GM12878 (cell line): Measurements from ENCODE around the gene DPP9. TPM values are rescaled to one million over a fixed set of nuclear protein-coding genes. Genes with fewer than 3 reads are reported as not detected.

Experiments used
- ATAC-seq: fragments of 200-7000 bp; cut with Tn5 transposase; 3 replicates; pipeline ENCODE4 v1.9.1; 2020; ENCODE audit warnings: mild to moderate bottlenecking, moderate library complexity
- BruUV-seq: library from RNA; stranded (reverse); fragments of 400-500 nt; replicated peaks from 2 replicates; lab custom pipeline; 2021; lab: Mats Ljungman, UMichigan
- CTCF ChIA-PET: fragments of 300-600 bp; sonication (Branson Sonifier 250); formaldehyde crosslinking; extraction: SDS; loops from one replicate; lab custom pipeline; 2021; ENCODE audit warnings: inconsistent platforms; lab: Yijun Ruan, JAX
- POLR2A ChIA-PET: fragments of 350-600 bp; formaldehyde crosslinking; extraction: SDS; loops from one replicate; lab custom pipeline; 2021; ENCODE audit warnings: inconsistent platforms; lab: Charles Lee
- RAD21 ChIA-PET: fragments of 300-600 bp; sonication (Branson Sonifier 250); formaldehyde crosslinking; loops from one replicate; lab custom pipeline; 2023; ENCODE audit warnings: antibody characterized with exemption; ENCODE audit not compliant: unreplicated experiment; lab: Charles Lee
- SMC1A ChIA-PET: fragments of 300-600 bp; sonication (Branson Sonifier 250); formaldehyde crosslinking; loops from one replicate; lab custom pipeline; 2023; ENCODE audit not compliant: unreplicated experiment, uncharacterized antibody; lab: Charles Lee
- DNase-seq: peaks from one replicate; pipeline ENCODE4 v3.0.0-alpha.2; 2011; ENCODE audit warnings: low read depth, low spot score
- FAIRE-seq: peaks from 3 replicates; lab custom pipeline; 2011; peaks lifted over from hg19 to GRCh38; lab: Jason Lieb, UNC
- H2AFZ ChIP-seq: 2 replicates; pipeline ENCODE4 v1.6.0; 2011; ENCODE audit warnings: low read depth, low read length, control low read depth; ENCODE audit not compliant: control insufficient read depth
- H3K27ac ChIP-seq: 2 replicates; pipeline ENCODE4 v1.5.1; 2011; ENCODE audit warnings: control low read depth; ENCODE audit not compliant: control insufficient read depth, insufficient read depth
- H3K27me3 ChIP-seq, 2 experiments: replicated peaks in 1 of 2; 2 replicates each; pipeline versions ENCODE4 v1.6.0 to v1.6.1; 2011; ENCODE audit warnings: low read length in 1 of 2; ENCODE audit not compliant: control insufficient read depth in 2 of 2, insufficient read depth in 2 of 2
- H3K36me3 ChIP-seq, 2 experiments: 2 replicates each; pipeline ENCODE4 v1.5.1; 2011; ENCODE audit warnings: low read length in 1 of 2; ENCODE audit not compliant: control insufficient read depth in 2 of 2, insufficient read depth in 2 of 2
- H3K4me1 ChIP-seq: 2 replicates; pipeline ENCODE4 v1.6.1; 2011; ENCODE audit warnings: mild to moderate bottlenecking, low read length, moderate library complexity, mixed read lengths; ENCODE audit not compliant: control insufficient read depth, insufficient read depth
- H3K4me2 ChIP-seq: 2 replicates; pipeline ENCODE4 v1.6.0; 2011; ENCODE audit warnings: control low read depth; ENCODE audit not compliant: control insufficient read depth, insufficient read depth
- H3K4me3 ChIP-seq: fragments of 200-600 bp; sonication (generic); 2 replicates; pipeline ENCODE4 v1.5.1; 2016
- H3K79me2 ChIP-seq: 2 replicates; pipeline ENCODE4 v1.6.0; 2011; ENCODE audit warnings: low read length; ENCODE audit not compliant: control insufficient read depth, insufficient read depth
- H3K9ac ChIP-seq: 2 replicates; pipeline ENCODE4 v1.8.0; 2011; ENCODE audit warnings: low read length, control low read depth, mixed read lengths; ENCODE audit not compliant: control insufficient read depth, insufficient read depth
- H3K9me3 ChIP-seq: replicated peaks from 3 replicates; pipeline ENCODE4 v1.5.1; 2011; ENCODE audit warnings: mild to moderate bottlenecking, low read length; ENCODE audit not compliant: control insufficient read depth, insufficient read depth
- H4K20me1 ChIP-seq: 2 replicates; pipeline ENCODE4 v1.6.0; 2011; ENCODE audit not compliant: control insufficient read depth, insufficient read depth
- CHD2 ChIP-seq: IDR thresholded peaks from 2 replicates; pipeline ENCODE4 v1.6.1; 2011; ENCODE audit warnings: low read depth, low read length, improper control_type of control experiment, borderline replicate concordance
- HDGF ChIP-seq: fragments of 450-650 bp; IDR thresholded peaks from 2 replicates; pipeline ENCODE4 v1.6.1; 2016; ENCODE audit warnings: antibody characterized with exemption
- KDM1A ChIP-seq: fragments of 200-600 bp; sonication (generic); IDR thresholded peaks from 2 replicates; pipeline ENCODE4 v1.6.1; 2016; ENCODE audit warnings: borderline replicate concordance
- MXI1 ChIP-seq: fragments of 150-350 bp; IDR thresholded peaks from 2 replicates; pipeline ENCODE4 v1.6.1; 2011; ENCODE audit warnings: low read depth, mild to moderate bottlenecking, inconsistent platforms, low read length, improper control_type of control experiment
- NBN ChIP-seq: fragments of 450-650 bp; IDR thresholded peaks from 2 replicates; pipeline ENCODE4 v1.6.1; 2016
- NFXL1 ChIP-seq: fragments of 450-650 bp; IDR thresholded peaks from 2 replicates; pipeline ENCODE4 v1.6.1; 2017; ENCODE audit warnings: antibody characterized with exemption, mild to moderate bottlenecking, borderline replicate concordance
- PAX5 ChIP-seq: IDR thresholded peaks from 2 replicates; pipeline ENCODE4 v1.6.1; 2011; ENCODE audit warnings: low read depth, low read length, borderline replicate concordance
- RBBP5 ChIP-seq: fragments of 200-600 bp; sonication (generic); conservative IDR thresholded peaks from 2 replicates; pipeline ENCODE4 v1.6.1; 2016
- RCOR1 ChIP-seq: conservative IDR thresholded peaks from 2 replicates; pipeline ENCODE4 v1.6.1; 2012; ENCODE audit warnings: low read depth, low read length, improper control_type of control experiment
- REST ChIP-seq: IDR thresholded peaks from 2 replicates; pipeline ENCODE4 v1.6.1; 2012; ENCODE audit warnings: mild to moderate bottlenecking, low read depth, low read length
- TBL1XR1 ChIP-seq: IDR thresholded peaks from 2 replicates; pipeline ENCODE4 v1.6.1; 2012; ENCODE audit warnings: low read depth, low read length, improper control_type of control experiment
- ZBED1 ChIP-seq: IDR thresholded peaks from 2 replicates; pipeline ENCODE4 v1.6.1; 2016; ENCODE audit warnings: borderline replicate concordance
- ZNF384 ChIP-seq: IDR thresholded peaks from 2 replicates; pipeline ENCODE4 v1.6.1; 2012; ENCODE audit warnings: low read depth, mild to moderate bottlenecking, low read length, improper control_type of control experiment, borderline replicate concordance
- ZNF622 ChIP-seq: fragments of 450-650 bp; IDR thresholded peaks from 2 replicates; pipeline ENCODE4 v1.6.1; 2017; ENCODE audit warnings: mild to moderate bottlenecking, inconsistent platforms
- WGBS: methylation state at CpG from one replicate; pipeline ENCODE4 v1.1.6; 2016; ENCODE audit warnings: low lambda C conversion rate; ENCODE audit not compliant: insufficient replicate concordance, insufficient coverage; ENCODE audit errors: missing lambda C conversion rate; 5-methylcytosine and 5-hydroxymethylcytosine counted together
- in situ Hi-C: fragments of 300-500 bp; cut with MboI; formaldehyde crosslinking; loops from 9 replicates; pipeline ENCODE4 v1.14.3; 2018; ENCODE audit warnings: mixed read lengths
- intact Hi-C: fragments of 100-400 bp; cut with micrococcal nuclease; formaldehyde crosslinking; loops from one replicate; pipeline ENCODE4 v1.14.2; 2022; ENCODE audit not compliant: unreplicated experiment
- polyA plus RNA-seq, 11 experiments: library from polyadenylated mRNA; depleted of rRNA in 4 of 11; unstranded in 6 of 11; stranded (reverse) in 5 of 11; fragments of >200 nt; fragmentation: Nextera tagmentation in 4 of 11; fragmentation: Illumina TruSeq in 1 of 11; extraction: Ambion mirVana in 4 of 11; extraction: Trizol in 1 of 11; gene quantifications; 1 replicate in 1 of 11; 2 replicates in 10 of 11; pipeline versions ENCODE4 v1.2.1 to v1.2.3, GENCODE V29; 2011 to 2016; ENCODE audit warnings: inconsistent platforms in 2 of 11, missing spikeins in 2 of 11, low read depth in 1 of 11
- total RNA-seq, 4 experiments: library from RNA; depleted of rRNA in 3 of 4; stranded (reverse); fragments of >200 nt in 3 of 4; fragmentation: Illumina TruSeq in 1 of 4; extraction: Trizol in 1 of 4; gene quantifications; 2 replicates each; pipeline versions ENCODE4 v1.2.1 to v1.2.3, GENCODE V29; 2013 to 2021

Gene DPP9
- total and polyA plus RNA-seq, 10 of the 15 experiments (the other 5 are each of a cell fraction or from before 2014, with no cell fraction given): 0.64 to 58.6 (median 27.6) TPM

DNA sequence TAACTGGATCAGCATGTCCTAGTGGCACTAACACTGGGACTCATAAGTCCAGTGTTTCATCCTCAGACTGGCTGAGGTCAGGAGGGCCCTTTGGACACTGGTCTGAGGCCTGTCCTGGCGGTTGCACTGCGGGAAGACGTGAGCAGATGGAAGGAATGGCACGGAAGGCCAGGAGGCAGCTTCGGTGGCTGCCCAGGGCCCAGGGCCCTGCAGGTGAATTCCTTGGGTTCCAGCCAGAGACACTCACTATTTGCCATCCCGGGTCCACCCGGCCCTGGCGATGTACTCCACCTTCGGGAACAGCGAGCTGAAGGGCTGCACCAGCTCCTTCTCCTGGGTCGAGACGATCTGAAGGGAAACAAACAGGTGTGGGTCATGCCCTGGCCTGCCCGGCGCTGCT, 26.3 kb downstream of the DPP9 start:
- intact Hi-C loops: no loop called here
- H3K27me3 ChIP-seq: no peaks in the 10 kb centered on the region
- no peak for FAIRE-seq
- in situ Hi-C loops: no loop called here
- POLR2A ChIA-PET: interaction anchor here (0.6 kb wide), 1 partner anchor 1143 kb away, joined by 4 read pairs; no protein-coding TSS in a partner anchor
- H2AFZ ChIP-seq: no peak overlapping the region
- no peak overlapping the region for H3K27ac ChIP-seq
- no peaks in the 10 kb centered on the region for H4K20me1 ChIP-seq
- no peak for DNase-seq
- ATAC-seq: no peak
- TF ChIP-seq REST: no peak
- TF ChIP-seq NFXL1: no peak
- TF ChIP-seq ZNF384: no peak
- TF ChIP-seq TBL1XR1: no peak
- no peak for TF ChIP-seq RBBP5
- no peak for TF ChIP-seq ZBED1
- TF ChIP-seq CHD2: no peak
- TF ChIP-seq PAX5: no peak
- TF ChIP-seq KDM1A: no peak
- no peak for TF ChIP-seq NBN
- TF ChIP-seq HDGF: no peak
- no peak for TF ChIP-seq ZNF622
- no peak for TF ChIP-seq RCOR1
- TF ChIP-seq MXI1: no peak
- TF ChIP-seq, all 136 proteins: peak for 0
- ChIA-PET SMC1A (interaction anchor here (0.6 kb wide), 1 partner anchor 104 kb away, joined by 3 read pairs; no protein-coding TSS in a partner anchor), CTCF (no interaction called here), RAD21 (no interaction called here)
- 97% methylated on average over 14 of the region's 14 CpGs for WGBS
- no peak overlapping the region for H3K4me3 ChIP-seq
- H3K9me3 ChIP-seq: no peaks in the 10 kb centered on the region
- no peaks in the 10 kb centered on the region for H3K4me1 ChIP-seq
- no TSS peak for BruUV-seq
- no peaks in the 10 kb centered on the region for H3K79me2 ChIP-seq
- peaks cover 21 to 40% of the 10 kb centered on the region in 2 experiments; a peak in 3 of 4 replicates for H3K36me3 ChIP-seq
- H3K4me2 ChIP-seq: no peak overlapping the region
- no peak overlapping the region for H3K9ac ChIP-seq
